Stimulated activated CD4-positive, alpha-beta T cell treated with anti-CD3 and anti-CD28 coated beads, Interleukin-1b, Interleukin-23, amount 100 ng/mL, for 4 hours (primary cell): ENCODE measurements around the gene MAPK8IP1.
"Not testable (repeated sequence)": the region's sequence is repeated elsewhere in the genome, so short reads cannot be mapped to it uniquely, and the experiment has no call there.

ENCODE experiments used
- DNase-seq, 2 donors: peaks; one replicate each; pipeline ENCODE4 v3.0.0-alpha.2; 2020; ENCODE audit warnings: low read depth in 2 of 2

Gene MAPK8IP1

GRCh38 chr11:45889966-45890365 is 4.5 kb downstream of the MAPK8IP1 start:
- DNase-seq, result no peak

DNA sequence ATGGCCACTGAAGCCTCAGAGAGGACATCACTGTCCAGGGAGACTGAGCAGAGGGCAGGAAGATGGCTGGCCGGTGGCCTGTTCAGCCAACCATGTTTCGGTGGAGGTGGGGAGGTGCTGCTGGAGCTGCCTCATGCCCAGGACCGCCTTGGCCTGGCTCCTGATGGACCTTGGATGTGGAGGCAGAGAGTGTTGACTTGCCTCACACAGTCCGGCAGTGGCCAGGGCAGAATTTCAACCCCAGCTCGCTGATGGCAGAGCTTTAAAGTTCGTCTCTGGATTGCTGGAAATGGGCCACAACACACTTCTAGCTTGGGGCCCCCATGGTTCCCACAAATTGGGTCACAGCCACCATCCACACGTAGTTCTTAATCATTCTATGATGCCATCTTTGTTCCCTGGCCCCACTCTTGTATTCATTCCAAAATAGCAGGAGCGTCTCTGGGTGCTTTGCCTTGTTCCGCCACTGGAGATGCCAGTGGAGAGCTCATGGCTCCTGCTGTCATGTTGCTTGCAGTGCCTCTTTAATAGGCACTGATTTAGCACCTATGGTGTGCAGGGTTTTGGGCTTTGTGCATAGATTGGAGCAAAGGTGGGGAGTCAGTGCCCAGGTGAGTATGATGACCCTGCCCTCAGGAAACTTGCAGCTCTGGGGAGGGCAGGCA is 5.6 kb downstream of the MAPK8IP1 start:
- no peak for DNase-seq

DNA sequence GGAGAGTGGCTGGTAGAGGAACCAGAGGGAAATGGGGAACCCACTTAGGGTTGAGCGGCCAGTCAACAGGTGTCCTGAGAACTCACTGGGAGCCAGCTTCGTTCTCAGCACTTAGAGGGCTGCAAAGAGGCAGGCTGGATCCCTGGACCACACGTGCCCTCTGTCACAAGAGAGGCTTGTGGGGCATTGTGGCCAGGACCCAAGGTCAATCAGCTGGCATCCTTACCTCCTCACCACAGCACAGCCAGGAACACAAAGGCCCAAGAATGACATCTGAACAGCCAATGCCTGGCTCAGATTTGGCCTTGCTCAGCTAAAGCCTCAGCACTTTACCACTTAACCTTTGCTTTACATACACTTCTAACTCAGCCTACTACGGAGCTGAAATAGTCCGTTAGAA is 7.4 kb downstream of the MAPK8IP1 start:
- DNase-seq, result no peak

DNA sequence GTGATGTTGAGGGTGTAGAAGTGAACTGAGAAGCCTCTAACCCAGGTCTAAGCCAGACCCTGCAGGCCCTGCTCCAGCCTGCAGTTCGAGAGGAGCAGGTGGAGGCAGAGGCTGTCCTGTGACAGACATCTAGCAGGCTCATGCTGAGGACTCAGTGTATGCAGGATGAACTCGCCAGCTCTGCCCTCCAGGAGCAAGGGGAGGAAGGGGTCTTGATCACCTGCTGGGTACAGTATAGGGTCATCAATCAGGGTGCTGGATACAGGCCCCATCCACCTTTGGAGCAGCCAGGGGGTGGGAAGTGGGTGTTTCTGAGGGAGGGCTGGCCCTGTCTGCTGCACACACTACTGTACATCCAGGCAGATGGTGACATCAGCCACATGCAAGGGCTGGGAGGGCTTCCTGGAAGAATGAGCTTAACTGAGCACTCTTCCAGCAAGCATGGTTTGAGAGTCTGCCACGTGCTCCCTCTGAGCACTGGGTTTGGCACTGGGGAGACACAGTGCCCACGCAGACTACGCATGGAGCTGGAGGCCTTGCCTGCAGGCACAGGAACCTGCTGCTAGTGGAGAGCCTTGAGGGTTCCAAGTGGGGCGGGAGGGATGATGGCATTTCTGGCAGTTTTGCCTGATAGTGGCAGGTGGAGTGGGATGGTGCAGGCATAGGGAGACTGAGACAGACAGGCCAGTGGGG is 9.2 kb downstream of the MAPK8IP1 start:
- no peak for DNase-seq

DNA sequence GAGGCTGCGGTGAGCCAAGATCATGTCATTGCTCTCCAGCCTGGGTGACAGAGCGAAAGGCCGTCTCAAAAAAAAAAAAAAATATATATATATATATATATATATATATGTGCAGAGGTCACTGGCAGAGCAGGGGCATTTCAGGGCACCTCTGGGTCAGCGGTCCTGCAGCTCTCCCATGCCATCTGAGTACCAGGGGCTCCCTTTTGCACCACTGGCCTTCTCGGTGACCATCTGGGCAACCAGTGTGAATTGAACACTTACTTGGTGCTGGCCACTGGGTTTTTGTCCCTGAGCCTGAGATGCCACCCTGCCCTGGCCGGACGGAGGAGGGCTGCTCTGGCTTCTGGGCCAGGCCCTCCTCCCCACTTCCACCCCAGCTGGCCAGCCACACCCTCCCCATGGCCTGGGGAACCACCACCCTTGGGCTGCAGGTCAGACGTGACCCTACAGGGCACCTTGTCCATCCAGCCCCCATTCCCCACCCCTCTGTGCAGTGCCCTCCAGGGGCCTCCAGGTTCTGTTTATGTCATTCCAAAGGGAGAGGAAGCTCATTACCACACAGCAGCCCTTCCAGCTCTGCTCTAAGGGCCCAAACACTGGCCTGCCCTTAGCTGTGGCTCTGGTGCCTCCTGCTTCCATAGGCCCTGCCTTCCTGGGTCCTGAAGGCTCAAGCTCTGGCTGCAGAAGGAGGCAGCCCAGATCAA is 10.3 kb downstream of the MAPK8IP1 start:
- no peak for DNase-seq

DNA sequence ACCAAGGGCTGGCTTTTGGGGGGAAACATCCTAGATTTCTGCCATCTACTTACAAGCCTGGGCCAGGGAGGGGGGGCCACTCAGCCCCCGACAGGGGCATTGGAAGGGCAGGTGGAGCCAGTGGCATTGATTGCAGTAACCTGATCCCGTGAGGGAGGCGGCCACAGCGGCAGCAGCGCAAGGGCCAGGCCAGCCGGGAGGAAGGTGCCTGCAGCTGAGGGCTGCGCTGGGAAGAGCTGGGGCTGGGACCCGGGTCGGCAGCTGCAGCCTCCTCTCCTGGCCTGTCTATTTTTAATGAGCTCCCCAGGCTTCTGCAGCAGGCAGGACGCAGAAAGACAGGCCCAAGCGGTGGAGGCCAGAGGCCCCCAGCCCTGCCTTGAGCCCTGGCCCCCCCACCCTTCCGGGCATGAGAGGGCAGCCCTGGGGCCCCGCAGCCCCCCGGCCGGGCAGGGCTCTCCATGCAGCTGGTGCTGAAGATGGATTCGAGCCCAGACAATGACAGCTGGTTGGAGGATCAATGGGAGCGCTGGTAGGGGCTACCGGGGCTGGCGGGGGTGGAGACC is 11.1 kb downstream of the MAPK8IP1 start:
- DNase-seq, result no peak

DNA sequence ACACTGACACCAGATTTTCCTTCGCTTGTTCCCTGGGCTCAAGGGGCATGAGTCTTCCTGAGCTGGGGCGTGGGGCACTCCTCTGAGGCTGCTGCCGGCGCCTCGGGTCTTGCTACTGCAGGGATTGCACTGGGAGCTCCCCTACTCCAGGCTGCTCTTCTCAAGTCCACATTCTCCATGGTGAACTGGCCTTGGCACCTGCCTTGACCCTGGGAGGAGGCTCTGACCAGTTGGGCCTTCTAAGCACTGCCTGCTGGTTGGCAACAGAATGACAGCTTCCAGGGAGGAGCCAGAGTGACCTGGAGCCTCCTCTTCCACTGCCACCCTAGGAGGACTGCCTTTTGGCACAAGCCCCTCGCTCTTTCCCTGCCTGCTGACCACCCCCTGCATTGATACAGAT is 12.1 kb downstream of the MAPK8IP1 start:
- DNase-seq, result no peak

- DNase-seq, result no peak
These were observed 13.6 kb downstream of the MAPK8IP1 start for GRCh38 chr11:45899086-45899447.

DNA sequence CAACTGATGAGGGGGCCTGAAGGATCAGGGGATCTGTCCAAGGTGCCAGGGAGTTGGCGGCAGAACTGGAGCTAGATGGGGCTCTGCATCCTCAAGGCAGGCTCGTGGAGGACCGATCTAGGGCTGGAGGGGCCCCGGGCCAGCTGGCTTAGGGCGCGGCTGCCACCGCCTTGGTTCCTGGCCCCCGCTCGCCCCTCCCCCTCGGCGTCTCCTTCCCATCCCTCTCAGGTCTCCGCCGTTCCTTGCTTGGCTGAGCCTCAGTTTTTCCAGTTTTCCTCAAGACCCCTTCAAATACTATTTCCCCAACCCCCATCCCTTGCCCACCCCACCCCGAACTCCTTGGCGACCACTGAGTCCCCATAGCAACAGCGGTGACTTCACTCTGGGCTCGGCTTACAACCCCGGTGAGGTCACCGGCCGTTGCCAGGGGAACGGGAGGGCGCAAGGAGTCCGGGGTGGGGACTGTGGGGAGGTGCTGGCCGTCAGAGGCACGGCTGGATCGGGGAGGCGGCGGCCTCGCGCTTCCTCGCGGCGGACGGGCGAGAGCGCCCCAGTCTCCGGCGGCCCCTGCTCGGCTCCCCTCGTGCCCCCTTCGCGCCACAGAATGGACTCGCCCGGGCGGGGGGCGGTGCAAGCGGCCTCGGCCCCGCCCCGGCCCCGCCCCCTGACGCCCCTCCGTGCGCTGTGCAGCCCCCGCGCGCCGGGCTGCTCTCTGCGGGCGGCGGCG is 14.2 kb downstream of the MAPK8IP1 start:
- DNase-seq, result peak; percentile 32 to 43

DNA sequence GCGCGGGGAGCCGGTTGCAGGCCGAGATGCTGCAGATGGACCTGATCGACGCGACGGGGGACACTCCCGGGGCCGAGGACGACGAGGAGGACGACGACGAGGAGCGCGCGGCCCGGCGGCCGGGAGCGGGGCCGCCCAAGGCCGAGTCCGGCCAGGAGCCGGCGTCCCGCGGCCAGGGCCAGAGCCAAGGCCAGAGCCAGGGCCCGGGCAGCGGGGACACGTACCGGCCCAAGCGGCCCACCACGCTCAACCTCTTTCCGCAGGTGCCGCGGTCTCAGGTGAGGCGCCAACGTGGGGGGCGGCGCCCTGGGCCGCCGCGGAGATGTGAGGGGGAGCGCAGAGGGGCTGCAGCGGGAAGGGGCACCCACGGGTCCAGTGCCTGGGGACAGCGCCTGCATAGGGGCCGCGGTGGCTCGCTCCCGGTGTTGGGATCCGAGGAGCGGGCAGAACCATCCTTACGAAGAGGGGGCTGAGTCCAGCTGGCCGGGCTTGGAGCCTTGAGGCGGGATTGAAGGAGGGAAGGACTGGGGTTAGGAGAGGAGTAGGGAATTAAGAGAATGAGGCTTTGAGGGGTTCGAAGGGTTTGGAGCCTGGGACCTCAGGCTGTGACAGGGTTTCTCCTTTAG is 14.8 kb downstream of the MAPK8IP1 start:
- DNase-seq, result not testable (repeated sequence)

DNA sequence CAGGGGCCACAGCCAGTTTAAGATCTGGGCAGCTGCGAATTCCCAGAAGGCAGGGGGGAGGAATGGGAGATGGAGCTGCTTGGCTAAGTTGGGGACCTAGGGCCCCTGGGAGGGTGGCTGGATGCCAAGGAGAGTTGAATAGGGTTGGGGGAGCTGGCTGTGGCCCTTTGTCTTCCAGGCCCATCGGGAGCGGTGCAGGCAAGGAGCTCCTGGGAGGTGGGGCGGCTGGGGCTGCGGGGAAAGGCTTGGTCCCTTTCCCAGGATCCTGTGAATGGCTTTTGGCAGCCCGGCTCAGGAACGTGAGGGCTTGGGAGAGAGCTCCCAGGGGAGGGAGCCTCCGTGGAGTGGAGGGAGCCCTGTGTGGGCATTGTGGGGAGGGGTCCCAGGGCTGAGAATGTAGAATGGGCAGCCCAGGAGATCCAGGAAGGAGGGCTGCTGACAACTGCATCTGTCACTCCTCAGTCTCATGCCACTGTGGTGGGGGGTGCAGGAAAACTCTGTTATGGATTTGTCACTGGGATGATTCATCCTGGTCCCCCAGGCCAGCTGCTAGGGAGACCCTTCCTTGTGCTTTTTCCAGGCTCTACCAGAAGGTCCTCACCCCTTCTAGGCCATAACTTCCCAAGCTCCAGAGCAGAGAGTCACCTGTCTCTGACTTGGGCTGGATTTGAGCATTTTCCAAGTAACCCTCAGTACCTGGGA is 15.6 kb downstream of the MAPK8IP1 start:
- no peak for DNase-seq

DNA sequence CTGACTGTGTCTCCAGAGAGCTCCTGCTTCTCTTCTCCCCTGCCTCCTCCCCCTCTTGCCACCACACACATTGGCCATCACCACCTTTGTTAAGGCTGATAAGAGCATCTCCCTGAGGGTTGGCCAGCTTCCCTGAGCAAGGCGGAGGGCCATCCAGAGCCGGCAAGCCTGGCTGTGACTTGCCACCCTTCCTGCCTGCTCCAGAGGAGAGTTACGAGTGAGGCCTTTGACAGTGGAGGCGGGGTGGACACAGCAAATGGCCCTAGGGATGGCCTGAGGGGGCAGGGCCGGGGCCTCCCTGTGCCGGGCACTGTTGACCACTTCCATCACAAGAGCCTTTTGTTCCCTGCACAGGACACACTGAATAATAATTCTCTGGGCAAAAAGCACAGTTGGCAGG is 16.2 kb downstream of the MAPK8IP1 start:
- no peak for DNase-seq

DNA sequence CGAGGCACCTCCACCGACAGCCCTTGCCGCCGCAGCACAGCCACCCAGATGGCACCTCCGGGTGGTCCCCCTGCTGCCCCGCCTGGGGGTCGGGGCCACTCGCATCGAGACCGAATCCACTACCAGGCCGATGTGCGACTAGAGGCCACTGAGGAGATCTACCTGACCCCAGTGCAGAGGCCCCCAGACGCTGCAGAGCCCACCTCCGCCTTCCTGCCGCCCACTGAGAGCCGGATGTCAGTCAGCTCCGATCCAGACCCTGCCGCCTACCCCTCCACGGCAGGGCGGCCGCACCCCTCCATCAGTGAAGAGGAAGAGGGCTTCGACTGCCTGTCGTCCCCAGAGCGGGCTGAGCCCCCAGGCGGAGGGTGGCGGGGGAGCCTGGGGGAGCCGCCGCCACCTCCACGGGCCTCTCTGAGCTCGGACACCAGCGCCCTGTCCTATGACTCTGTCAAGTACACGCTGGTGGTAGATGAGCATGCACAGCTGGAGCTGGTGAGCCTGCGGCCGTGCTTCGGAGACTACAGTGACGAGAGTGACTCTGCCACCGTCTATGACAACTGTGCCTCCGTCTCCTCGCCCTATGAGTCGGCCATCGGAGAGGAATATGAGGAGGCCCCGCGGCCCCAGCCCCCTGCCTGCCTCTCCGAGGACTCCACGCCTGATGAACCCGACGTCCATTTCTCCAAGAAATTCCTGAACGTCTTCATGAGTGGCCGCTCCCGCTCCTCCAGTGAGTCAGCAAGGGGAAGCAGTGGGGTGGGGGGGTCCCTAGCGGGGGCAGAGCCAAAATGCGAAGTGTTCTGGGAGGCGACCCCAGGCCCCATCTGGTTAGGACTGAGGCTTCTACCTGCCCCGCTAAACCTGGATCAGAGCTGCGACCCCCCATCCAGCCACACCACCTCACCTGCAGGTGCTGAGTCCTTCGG is 17.3 kb downstream of the MAPK8IP1 start:
- no peak for DNase-seq

DNA sequence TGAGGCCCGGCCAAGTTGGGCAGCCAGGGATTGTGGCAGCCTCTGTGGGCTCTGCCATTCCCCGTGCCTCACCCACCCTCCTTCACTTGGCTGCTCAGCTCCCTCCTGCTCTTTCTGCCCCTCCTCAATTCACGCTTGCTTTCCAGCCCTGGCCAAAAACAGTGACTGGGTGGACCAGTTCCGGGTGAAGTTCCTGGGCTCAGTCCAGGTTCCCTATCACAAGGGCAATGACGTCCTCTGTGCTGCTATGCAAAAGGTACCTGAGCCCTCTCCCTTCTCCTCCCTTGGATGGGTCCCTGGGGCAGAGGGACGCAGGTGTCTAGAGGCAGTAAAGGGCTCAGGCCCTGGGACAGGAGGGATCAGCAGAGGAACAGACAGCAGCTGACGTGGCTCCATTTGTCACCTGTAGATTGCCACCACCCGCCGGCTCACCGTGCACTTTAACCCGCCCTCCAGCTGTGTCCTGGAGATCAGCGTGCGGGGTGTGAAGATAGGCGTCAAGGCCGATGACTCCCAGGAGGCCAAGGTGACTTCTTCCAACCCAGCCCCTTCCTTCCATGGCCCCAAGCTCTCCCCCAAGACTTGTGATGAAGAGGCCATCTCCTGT is 19.0 kb downstream of the MAPK8IP1 start:
- DNase-seq, result no peak

GRCh38 chr11:45905095-45905494 is 19.6 kb downstream of the MAPK8IP1 start:
- no peak for DNase-seq

GRCh38 chr11:45905576-45905975 is 20.1 kb downstream of the MAPK8IP1 start:
- DNase-seq, result not testable (repeated sequence)

DNA sequence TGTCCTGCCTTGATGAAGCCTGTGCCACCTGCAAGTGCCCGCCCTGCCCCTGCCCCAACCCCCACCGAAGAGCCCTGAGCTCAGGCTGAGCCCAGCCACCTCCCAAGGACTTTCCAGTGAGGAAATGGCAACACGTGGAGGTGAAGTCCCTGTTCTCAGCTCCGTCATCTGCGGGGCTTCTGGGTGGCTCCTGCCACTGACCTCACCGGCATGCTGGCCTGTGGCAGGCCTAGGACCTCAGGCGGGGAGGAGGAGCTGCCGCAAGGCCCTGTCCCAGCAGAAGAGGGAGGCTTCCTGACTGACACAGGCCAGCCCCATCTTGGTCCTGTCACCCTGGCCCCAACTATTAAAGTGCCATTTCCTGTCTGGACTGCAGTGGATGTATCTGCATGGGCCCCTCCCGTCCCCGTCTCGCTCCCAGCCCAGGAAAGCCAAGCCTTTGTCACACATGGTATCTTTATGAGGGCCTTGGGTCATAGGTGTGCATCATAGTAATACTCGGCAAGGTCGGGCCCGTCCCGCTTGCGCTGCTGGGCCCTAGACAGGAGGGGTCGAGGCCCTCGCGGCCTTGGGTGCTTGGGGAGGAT is 20.7 kb downstream of the MAPK8IP1 start:
- no peak for DNase-seq

DNA sequence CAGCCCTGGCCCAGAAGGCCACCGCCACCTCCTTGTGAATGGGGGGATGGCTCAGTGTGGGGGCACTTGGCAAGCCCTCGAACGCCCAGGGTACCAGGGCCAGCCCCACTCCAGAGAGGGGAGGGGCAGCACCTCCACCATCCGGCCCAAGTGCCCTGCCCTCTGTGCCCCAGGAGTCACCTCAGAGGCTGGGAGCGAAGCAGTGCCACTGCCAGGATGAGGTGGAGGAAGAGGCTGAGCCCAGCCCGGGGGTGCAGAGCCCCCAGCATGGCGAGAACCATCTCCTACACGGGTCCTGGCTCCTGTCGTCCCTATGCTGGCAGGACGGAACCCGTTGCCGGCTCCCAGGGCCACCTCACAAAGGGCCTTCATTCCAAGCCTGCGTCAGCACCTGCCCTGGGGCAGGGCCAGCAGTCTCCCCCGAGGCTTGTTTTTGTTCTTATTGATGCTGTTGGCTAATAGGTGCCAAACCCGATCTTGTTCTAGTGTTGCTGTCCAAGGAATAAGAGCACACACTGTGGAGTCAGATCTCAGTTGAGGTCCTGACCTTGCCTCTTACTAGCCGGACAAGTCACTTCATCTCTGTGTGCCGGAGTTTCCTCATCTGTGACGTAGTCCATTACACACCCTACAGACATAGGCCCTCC is 21.6 kb downstream of the MAPK8IP1 start, which contains the start of gene FREY1:
TSS of gene FREY1 (minus strand) at position 307 of the 647 bp plus-strand sequence. CDS start at position 281, 26 bp downstream.
- no peak for DNase-seq
